HL-60 (cell line): ENCODE data around the gene NETO1.

Source experiments
- CTCF ChIP-seq: IDR thresholded peaks from one replicate; pipeline ENCODE4 v1.5.1; 2011; ENCODE audit warnings: low read length, control low read depth, inconsistent platforms; ENCODE audit not compliant: insufficient read depth
- POLR2AphosphoS5 ChIP-seq: IDR thresholded peaks from 2 replicates; pipeline ENCODE4 v1.6.1; 2012; ENCODE audit warnings: low read depth
- REST ChIP-seq: IDR thresholded peaks from 2 replicates; pipeline ENCODE4 v1.6.1; 2012; ENCODE audit warnings: low read depth; ENCODE audit not compliant: insufficient replicate concordance
- SPI1 ChIP-seq: IDR thresholded peaks from 2 replicates; pipeline ENCODE4 v1.6.1; 2012; ENCODE audit warnings: low read depth, mild to moderate bottlenecking, borderline replicate concordance

- TF ChIP-seq CTCF (no peak), SPI1 (no peak), POLR2AphosphoS5 (no peak), REST (no peak)
Observed at GRCh38 chr18:72799106-72799505, 68.7 kb downstream of the NETO1 start.
